ENCODE measurements around the gene GPR155. TPM values are rescaled to one million over a fixed set of nuclear protein-coding genes. Genes with fewer than 3 reads are reported as not detected.

Gene GPR155
- total RNA-seq, 1 donor from 2014 or later = 0.37 TPM

DNA sequence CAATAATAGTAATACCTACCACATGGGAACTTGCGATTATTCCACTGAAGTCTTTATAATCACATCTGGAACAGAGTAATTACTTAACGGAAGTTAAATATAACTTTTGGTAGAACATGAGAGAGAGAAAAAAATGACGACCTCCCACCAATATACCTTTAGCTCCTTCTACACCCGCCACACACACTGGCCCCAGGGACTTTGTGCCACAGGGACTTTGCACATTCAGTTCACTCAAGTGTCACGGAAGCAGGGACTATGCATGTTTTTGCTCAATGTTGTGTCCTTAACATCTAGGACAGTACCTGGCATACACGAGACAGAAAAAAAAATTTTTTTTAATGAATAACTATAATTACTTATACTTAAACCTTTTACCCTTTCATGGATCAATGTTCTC, 4.0 kb downstream of the GPR155 start:
- H4K20me1 ChIP-seq (ENCODE audit: low read depth) = no peaks in the 10 kb centered on the region
- TF ChIP-seq EZH2 (IDR thresholded peaks at IDR 0.05) (no peak), EZH2phosphoT487 (IDR thresholded peaks at IDR 0.05) (no peak)
- TF ChIP-seq, protein P1, sequence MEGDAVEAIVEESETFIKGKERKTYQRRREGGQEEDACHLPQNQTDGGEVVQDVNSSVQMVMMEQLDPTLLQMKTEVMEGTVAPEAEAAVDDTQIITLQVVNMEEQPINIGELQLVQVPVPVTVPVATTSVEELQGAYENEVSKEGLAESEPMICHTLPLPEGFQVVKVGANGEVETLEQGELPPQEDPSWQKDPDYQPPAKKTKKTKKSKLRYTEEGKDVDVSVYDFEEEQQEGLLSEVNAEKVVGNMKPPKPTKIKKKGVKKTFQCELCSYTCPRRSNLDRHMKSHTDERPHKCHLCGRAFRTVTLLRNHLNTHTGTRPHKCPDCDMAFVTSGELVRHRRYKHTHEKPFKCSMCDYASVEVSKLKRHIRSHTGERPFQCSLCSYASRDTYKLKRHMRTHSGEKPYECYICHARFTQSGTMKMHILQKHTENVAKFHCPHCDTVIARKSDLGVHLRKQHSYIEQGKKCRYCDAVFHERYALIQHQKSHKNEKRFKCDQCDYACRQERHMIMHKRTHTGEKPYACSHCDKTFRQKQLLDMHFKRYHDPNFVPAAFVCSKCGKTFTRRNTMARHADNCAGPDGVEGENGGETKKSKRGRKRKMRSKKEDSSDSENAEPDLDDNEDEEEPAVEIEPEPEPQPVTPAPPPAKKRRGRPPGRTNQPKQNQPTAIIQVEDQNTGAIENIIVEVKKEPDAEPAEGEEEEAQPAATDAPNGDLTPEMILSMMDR (IDR thresholded peaks at IDR 0.05) = no peak
- H3K4me3 Mint-ChIP-seq = no peak overlapping the region
- no peaks in the 10 kb centered on the region for H3K36me3 ChIP-seq
- no peak overlapping the region for H3K9ac ChIP-seq
- no peak overlapping the region for H3K27ac ChIP-seq
- no peak overlapping the region for H3K27ac Mint-ChIP-seq
- no peaks in the 10 kb centered on the region for H3K79me2 ChIP-seq (ENCODE audit: low read depth)
- H3K4me1 Mint-ChIP-seq = peaks cover 8% of the 10 kb centered on the region
- peaks cover 1% of the 10 kb centered on the region for H3K9me3 Mint-ChIP-seq
- H2AFZ ChIP-seq (replicated peaks) = no peak overlapping the region
- no peak overlapping the region for H3K4me2 ChIP-seq
- no peak for DNase-seq (ENCODE audit: low spot score)
- H3K36me3 Mint-ChIP-seq = no peaks in the 10 kb centered on the region
- peaks cover 5% of the 10 kb centered on the region for H3K4me1 ChIP-seq
- peaks cover 27% of the 10 kb centered on the region for H3K27me3 ChIP-seq
- no peaks in the 10 kb centered on the region for H3F3A ChIP-seq (ENCODE audit: low read depth)
- peaks cover 6% of the 10 kb centered on the region for H3K27me3 Mint-ChIP-seq (ENCODE audit: insufficient read depth, low read depth)
- H3K9me3 ChIP-seq (ENCODE audit: low read depth) = no peaks in the 10 kb centered on the region
- no peak overlapping the region for H3K4me3 ChIP-seq

DNA sequence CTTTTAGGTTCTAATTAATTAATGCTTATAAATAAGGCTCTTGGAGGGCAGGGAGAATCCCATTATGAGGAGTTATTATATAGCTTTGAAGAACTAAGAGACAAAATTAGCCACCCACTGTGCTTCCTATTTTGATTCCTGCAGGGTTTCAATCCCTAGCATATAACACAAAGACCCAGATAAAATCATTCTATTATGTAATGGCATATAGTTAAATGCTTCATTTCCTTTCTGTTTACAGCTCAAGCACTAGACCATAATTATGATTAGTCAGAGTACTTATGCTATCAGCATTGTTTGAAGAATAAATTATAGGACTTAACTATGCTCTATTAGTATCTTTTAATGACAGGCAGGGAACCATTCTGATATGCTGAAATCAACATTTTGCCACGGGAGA, 9.1 kb downstream of the GPR155 start:
- Histone ChIP-seq H3K36me3 (no peaks in the 10 kb centered on the region), H3K4me2 (no peak overlapping the region), H3F3A (ENCODE audit: low read depth) (no peaks in the 10 kb centered on the region), H3K4me3 (no peak overlapping the region), H4K20me1 (ENCODE audit: low read depth) (no peaks in the 10 kb centered on the region), H3K9me3 (ENCODE audit: low read depth) (no peaks in the 10 kb centered on the region), H2AFZ (replicated peaks) (no peak overlapping the region), H3K79me2 (ENCODE audit: low read depth) (no peaks in the 10 kb centered on the region), H3K4me1 (no peaks in the 10 kb centered on the region), H3K27me3 (no peaks in the 10 kb centered on the region), H3K9ac (no peak overlapping the region), H3K27ac (no peak overlapping the region)
- no peak for DNase-seq (ENCODE audit: low spot score)
- Mint-ChIP-seq H3K27me3 (ENCODE audit: insufficient read depth, low read depth) (no peaks in the 10 kb centered on the region), H3K4me1 (peaks cover 3% of the 10 kb centered on the region), H3K36me3 (no peaks in the 10 kb centered on the region), H3K4me3 (no peak overlapping the region), H3K9me3 (peaks cover 2% of the 10 kb centered on the region), H3K27ac (no peak overlapping the region)
- TF ChIP-seq EZH2phosphoT487 (IDR thresholded peaks at IDR 0.05) (no peak), EZH2 (IDR thresholded peaks at IDR 0.05) (no peak)
- TF ChIP-seq, protein P1 (IDR thresholded peaks at IDR 0.05) = no peak

DNA sequence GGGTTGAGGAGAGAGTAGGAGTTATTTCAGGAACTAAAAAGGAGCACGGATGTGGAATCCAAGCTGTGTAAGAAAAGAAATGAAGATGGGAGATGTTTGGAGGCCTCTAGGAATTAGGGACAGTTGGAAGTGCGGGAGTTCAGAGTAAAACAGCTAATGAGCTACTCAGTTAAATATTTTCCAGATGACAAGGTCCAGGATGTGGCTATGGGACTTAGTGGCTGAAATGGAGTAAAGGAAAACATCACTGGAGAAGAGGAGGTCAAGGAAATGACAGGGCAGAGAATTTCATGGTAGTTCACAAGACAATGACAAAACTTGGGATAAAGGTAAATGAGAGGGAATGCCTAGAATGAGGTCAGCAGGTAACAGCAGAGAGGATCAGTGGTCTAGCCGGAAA, 13.0 kb downstream of the GPR155 start:
- DNase-seq (ENCODE audit: low spot score) = no peak
- Histone ChIP-seq H3K4me1 (no peaks in the 10 kb centered on the region), H3K27ac (no peak overlapping the region), H4K20me1 (ENCODE audit: low read depth) (no peaks in the 10 kb centered on the region), H3K9me3 (ENCODE audit: low read depth) (no peaks in the 10 kb centered on the region), H3K9ac (no peak overlapping the region), H3K27me3 (no peaks in the 10 kb centered on the region), H3K4me3 (no peak overlapping the region), H3K36me3 (no peaks in the 10 kb centered on the region), H2AFZ (replicated peaks) (no peak overlapping the region), H3K79me2 (ENCODE audit: low read depth) (no peaks in the 10 kb centered on the region), H3F3A (ENCODE audit: low read depth) (no peaks in the 10 kb centered on the region), H3K4me2 (no peak overlapping the region)
- H3K4me1 Mint-ChIP-seq = peaks cover 3% of the 10 kb centered on the region
- TF ChIP-seq, protein P1 (IDR thresholded peaks at IDR 0.05) = no peak
- TF ChIP-seq EZH2phosphoT487 (IDR thresholded peaks at IDR 0.05) = no peak
- no peak for TF ChIP-seq EZH2 (IDR thresholded peaks at IDR 0.05)
- peaks cover 2% of the 10 kb centered on the region for H3K9me3 Mint-ChIP-seq
- no peak overlapping the region for H3K27ac Mint-ChIP-seq
- no peak overlapping the region for H3K4me3 Mint-ChIP-seq
- no peaks in the 10 kb centered on the region for H3K27me3 Mint-ChIP-seq (ENCODE audit: insufficient read depth, low read depth)
- no peaks in the 10 kb centered on the region for H3K36me3 Mint-ChIP-seq

Data from neural progenitor cell (in vitro differentiated cells).